ENCODE results near the gene BCAS3.

The BCAS3 gene

GRCh38 chr17:60782742-60783141, 105.1 kb downstream of the BCAS3 start:
- Histone ChIP-seq H3K4me1 (ENCODE audit: insufficient read depth, low read length, severe bottlenecking) (no peaks in the 10 kb centered on the region), H3K9me3 (ENCODE audit: low read length) (no peaks in the 10 kb centered on the region), H3F3A (ENCODE audit: insufficient read depth, low read length) (no peaks in the 10 kb centered on the region), H3K4me2 (ENCODE audit: low read length) (no peak overlapping the region), H3K27ac (ENCODE audit: low read depth, low read length, poor library complexity, severe bottlenecking) (no peak overlapping the region), H3K4me3 (ENCODE audit: low read depth, low read length, poor library complexity, severe bottlenecking) (no peak overlapping the region), H4K20me1 (ENCODE audit: insufficient read depth, low read length) (no peaks in the 10 kb centered on the region), H3K9ac (ENCODE audit: low read length) (no peak overlapping the region), H3K27me3 (ENCODE audit: insufficient read depth, low read length) (no peaks in the 10 kb centered on the region), H3K9me2 (ENCODE audit: low read depth, low read length) (no peaks in the 10 kb centered on the region), H2AFZ (ENCODE audit: low read length) (no peak overlapping the region), H3K36me3 (ENCODE audit: insufficient read depth, low read length) (no peaks in the 10 kb centered on the region), H3K79me2 (ENCODE audit: insufficient read depth, low read length) (no peaks in the 10 kb centered on the region)
- no peak for TF ChIP-seq EZH2 (IDR thresholded peaks at IDR 0.05; ENCODE audit: borderline replicate concordance, low read length)
- no peak for TF ChIP-seq CTCF (IDR thresholded peaks at IDR 0.05; ENCODE audit: low read length)

GRCh38 chr17:60790205-60790604, 112.6 kb downstream of the BCAS3 start:
- no peaks in the 10 kb centered on the region for H3K79me2 ChIP-seq (ENCODE audit: insufficient read depth, low read length)
- H3K4me3 ChIP-seq (ENCODE audit: low read depth, low read length, poor library complexity, severe bottlenecking): no peak overlapping the region
- H3K4me2 ChIP-seq (ENCODE audit: low read length): no peak overlapping the region

GRCh38 chr17:60792250-60792898, 114.7 kb downstream of the BCAS3 start:
- Histone ChIP-seq H3K9ac (ENCODE audit: low read length) (no peak overlapping the region), H3K79me2 (ENCODE audit: insufficient read depth, low read length) (no peaks in the 10 kb centered on the region), H3K4me2 (ENCODE audit: low read length) (no peak overlapping the region), H3F3A (ENCODE audit: insufficient read depth, low read length) (no peaks in the 10 kb centered on the region), H2AFZ (ENCODE audit: low read length) (no peak overlapping the region), H4K20me1 (ENCODE audit: insufficient read depth, low read length) (no peaks in the 10 kb centered on the region), H3K9me3 (ENCODE audit: low read length) (no peaks in the 10 kb centered on the region), H3K36me3 (ENCODE audit: insufficient read depth, low read length) (no peaks in the 10 kb centered on the region), H3K4me3 (ENCODE audit: low read depth, low read length, poor library complexity, severe bottlenecking) (no peak overlapping the region), H3K4me1 (ENCODE audit: insufficient read depth, low read length, severe bottlenecking) (no peaks in the 10 kb centered on the region), H3K27me3 (ENCODE audit: insufficient read depth, low read length) (no peaks in the 10 kb centered on the region), H3K27ac (ENCODE audit: low read depth, low read length, poor library complexity, severe bottlenecking) (no peak overlapping the region), H3K9me2 (ENCODE audit: low read depth, low read length) (no peaks in the 10 kb centered on the region)
- TF ChIP-seq CTCF (IDR thresholded peaks at IDR 0.05; ENCODE audit: low read length): no peak
- TF ChIP-seq EZH2 (IDR thresholded peaks at IDR 0.05; ENCODE audit: borderline replicate concordance, low read length): no peak

More at GRCh38 chr17:60790205-60790604, 112.6 kb downstream of the BCAS3 start:
- Histone ChIP-seq H3K4me1 (ENCODE audit: insufficient read depth, low read length, severe bottlenecking) (no peaks in the 10 kb centered on the region), H3F3A (ENCODE audit: insufficient read depth, low read length) (no peaks in the 10 kb centered on the region), H3K36me3 (ENCODE audit: insufficient read depth, low read length) (no peaks in the 10 kb centered on the region), H3K9me2 (ENCODE audit: low read depth, low read length) (no peaks in the 10 kb centered on the region), H3K27me3 (ENCODE audit: insufficient read depth, low read length) (no peaks in the 10 kb centered on the region), H3K9me3 (ENCODE audit: low read length) (no peaks in the 10 kb centered on the region), H3K9ac (ENCODE audit: low read length) (no peak overlapping the region), H2AFZ (ENCODE audit: low read length) (no peak overlapping the region), H3K27ac (ENCODE audit: low read depth, low read length, poor library complexity, severe bottlenecking) (no peak overlapping the region), H4K20me1 (ENCODE audit: insufficient read depth, low read length) (no peaks in the 10 kb centered on the region)
- TF ChIP-seq EZH2 (IDR thresholded peaks at IDR 0.05; ENCODE audit: borderline replicate concordance, low read length) (no peak), CTCF (IDR thresholded peaks at IDR 0.05; ENCODE audit: low read length) (no peak)

Measured in OCI-LY1 (cell line).